SU-DHL-6 (cell line): Measurements from ENCODE around the gene MFNG.

Experiments used
- CTCF ChIP-seq: fragments of 200-600 bp; sonication (generic); IDR thresholded peaks from one replicate; pipeline ENCODE4 v1.5.1; 2017; ENCODE audit warnings: antibody characterized with exemption, mild to moderate bottlenecking, low read length, moderate library complexity; ENCODE audit not compliant: insufficient read depth, poor library complexity, severe bottlenecking
- EZH2phosphoT487 ChIP-seq: fragments of 200-600 bp; sonication (generic), shearing (Covaris generic); conservative IDR thresholded peaks from 2 replicates; pipeline ENCODE4 v1.6.1; 2018; ENCODE audit warnings: mild to moderate bottlenecking, antibody characterized with exemption, low read length, moderate library complexity, mixed read lengths

GRCh38 chr22:37497062-37497599 lies 10.9 kb upstream of the MFNG start:
- TF ChIP-seq CTCF (no peak), EZH2phosphoT487 (no peak)
